ENCODE data around the gene CRADD. TPM values are rescaled to one million over a fixed set of nuclear protein-coding genes. Genes with fewer than 3 reads are reported as not detected.

The CRADD gene
- polyA plus RNA-seq, 1 of the 3 experiments (the other 2 are of a cell fraction): 13.6 TPM

- no peak for DNase-seq
- no peaks in the 10 kb centered on the region for H3K36me3 ChIP-seq (replicated peaks in 1 of 2; ENCODE audit: control insufficient read depth in 1 of 2, insufficient read depth in 2 of 2, low read length in 1 of 2)
- TF ChIP-seq EP300 (IDR thresholded peaks at IDR 0.05; ENCODE audit: borderline replicate concordance in 1 of 2, low read depth in 1 of 2, low read length in 1 of 2) (no peak), YY1 (IDR thresholded peaks at IDR 0.05; ENCODE audit: low read depth) (no peak), TEAD4 (IDR thresholded peaks at IDR 0.05; ENCODE audit: borderline replicate concordance, insufficient read depth) (no peak), CTCF (IDR thresholded peaks at IDR 0.05) (no peak), RXRA (IDR thresholded peaks at IDR 0.05; ENCODE audit: borderline replicate concordance, low read depth) (no peak), ZBTB33 (IDR thresholded peaks at IDR 0.05; ENCODE audit: borderline replicate concordance, low read depth) (no peak), GATA2 (CRISPR knock-in tag; IDR thresholded peaks at IDR 0.05) (no peak), MAX (IDR thresholded peaks at IDR 0.05; ENCODE audit: low read depth) (no peak), FOSL2 (IDR thresholded peaks at IDR 0.05; ENCODE audit: borderline replicate concordance, low read depth) (no peak), RFX5 (IDR thresholded peaks at IDR 0.05; ENCODE audit: low read length) (no peak), EZH2phosphoT487 (IDR thresholded peaks at IDR 0.05; ENCODE audit: borderline replicate concordance, low read depth) (no peak), USF2 (IDR thresholded peaks at IDR 0.05; ENCODE audit: borderline replicate concordance, low read depth, low read length) (no peak), SMC3 (IDR thresholded peaks at IDR 0.05; ENCODE audit: low read depth, low read length) (no peak), JUND (IDR thresholded peaks at IDR 0.05) (no peak)
- no peaks in the 10 kb centered on the region for H3K9me3 ChIP-seq
- 93% methylated on average over 4 of the region's 4 CpGs for WGBS (ENCODE audit: low lambda C conversion rate)
- peaks cover 0 to 5% of the 10 kb centered on the region in 2 experiments; a peak in 2 of 4 replicates for H3K4me1 ChIP-seq (ENCODE audit: control insufficient read depth in 1 of 2, insufficient read depth in 2 of 2, low read depth in 1 of 2, low read length in 1 of 2)
- H3K4me3 ChIP-seq (ENCODE audit: low read depth in 2 of 2, low read length in 1 of 2): no peak overlapping the region
- H3K27ac ChIP-seq (ENCODE audit: low read depth in 2 of 2, low read length in 1 of 2): no peak overlapping the region
- no peak overlapping the region for H3K4me2 ChIP-seq
- H3K9ac ChIP-seq: no peak overlapping the region
- no peaks in the 10 kb centered on the region for H3K79me2 ChIP-seq (ENCODE audit: insufficient read depth)
- CTCF ChIA-PET: interaction anchor here (1.3 kb wide), 1 partner anchor 123 kb away, joined by 3 read pairs; no protein-coding TSS in a partner anchor
- POLR2A ChIA-PET: no interaction called here
- no peaks in the 10 kb centered on the region for H4K20me1 ChIP-seq (ENCODE audit: insufficient read depth)
- peaks cover 3% of the 10 kb centered on the region for H3F3A ChIP-seq (replicated peaks; ENCODE audit: insufficient read depth)
- no peaks in the 10 kb centered on the region for H3K9me2 ChIP-seq
- H3K27me3 ChIP-seq (ENCODE audit: insufficient read depth): no peaks in the 10 kb centered on the region
- no peak overlapping the region for H2AFZ ChIP-seq (ENCODE audit: low read depth)
These were observed 174.1 kb downstream of the CRADD start for GRCh38 chr12:93851257-93851671.
